Endothelial cell (in vitro differentiated cells): ENCODE results near the gene STX10. TPM values are rescaled to one million over a fixed set of nuclear protein-coding genes. Genes with fewer than 3 reads are reported as not detected.

ENCODE experiments used
- DNase-seq: peaks from one replicate; pipeline ENCODE4 v3.0.0; 2021; ENCODE audit warnings: low spot score
- H3K27ac Mint-ChIP-seq: one replicate; pipeline ENCODE4 v1.8.0; 2021; ENCODE audit warnings: mixed read lengths, inconsistent platforms; ENCODE audit not compliant: unreplicated experiment
- H3K27me3 Mint-ChIP-seq: one replicate; pipeline ENCODE4 v1.8.0; 2021; ENCODE audit warnings: mild to moderate bottlenecking, moderate library complexity, mixed read lengths, inconsistent platforms; ENCODE audit not compliant: unreplicated experiment
- H3K36me3 Mint-ChIP-seq: one replicate; pipeline ENCODE4 v1.8.0; 2021; ENCODE audit warnings: mild to moderate bottlenecking, low read depth, mixed read lengths, inconsistent platforms; ENCODE audit not compliant: unreplicated experiment
- H3K4me1 Mint-ChIP-seq: one replicate; pipeline ENCODE4 v1.8.0; 2021; ENCODE audit warnings: mild to moderate bottlenecking, mixed read lengths, inconsistent platforms; ENCODE audit not compliant: unreplicated experiment
- H3K4me3 Mint-ChIP-seq: one replicate; pipeline ENCODE4 v1.8.0; 2021; ENCODE audit warnings: mild to moderate bottlenecking, mixed read lengths, inconsistent platforms; ENCODE audit not compliant: unreplicated experiment
- H3K9me3 Mint-ChIP-seq: one replicate; pipeline ENCODE4 v1.8.0; 2021; ENCODE audit warnings: mixed read lengths, inconsistent platforms; ENCODE audit not compliant: unreplicated experiment
- CTCF ChIP-seq: fragments of 200-600 bp; sonication (generic); IDR thresholded peaks from one replicate; pipeline ENCODE4 v1.5.0; 2021; ENCODE audit warnings: antibody characterized with exemption; ENCODE audit not compliant: unreplicated experiment
- total RNA-seq: library from RNA; stranded (reverse); fragmentation: NEBNext Ultra II Directional; extraction: Animal tissue kit (Norgen Biotek cat#: 25700); gene quantifications from one replicate; pipeline ENCODE4 v1.2.1, GENCODE V29; 2021; ENCODE audit not compliant: unreplicated experiment

STX10 gene
- total RNA-seq, 1 donor from 2014 or later, result 31.8 TPM

GRCh38 chr19:13103581-13104359, 46.4 kb downstream of the STX10 start:
- no peak for TF ChIP-seq CTCF
- peaks cover 16% of the 10 kb centered on the region for H3K4me1 Mint-ChIP-seq
- H3K9me3 Mint-ChIP-seq, result no peaks in the 10 kb centered on the region
- peaks cover 15% of the 10 kb centered on the region for H3K27me3 Mint-ChIP-seq
- DNase-seq, result no peak
- H3K27ac Mint-ChIP-seq, result peak overlapping the region; percentile 52
- H3K36me3 Mint-ChIP-seq, result peaks cover 11% of the 10 kb centered on the region
- H3K4me3 Mint-ChIP-seq, result no peak overlapping the region

- Mint-ChIP-seq H3K36me3 (peaks cover 11% of the 10 kb centered on the region), H3K4me1 (peaks cover 16% of the 10 kb centered on the region), H3K9me3 (no peaks in the 10 kb centered on the region), H3K27ac (peak within 1 kb of the TSS; percentile 74), H3K27me3 (peaks cover 15% of the 10 kb centered on the region), H3K4me3 (peak within 1 kb of the TSS; percentile 97)
- peak; percentile 99 for DNase-seq
- TF ChIP-seq CTCF, result no peak
These were observed 47.3 kb downstream of the STX10 start, which contains the start of gene LYL1 for GRCh38 chr19:13102666-13103580. TSS of gene LYL1 (minus strand) at chr19:13102858. CDS start at chr19:13101171, 1,687 bp downstream.

- Mint-ChIP-seq H3K27ac (peak overlapping the region; percentile 74), H3K36me3 (peaks cover 11% of the 10 kb centered on the region), H3K9me3 (no peaks in the 10 kb centered on the region), H3K27me3 (peaks cover 15% of the 10 kb centered on the region), H3K4me1 (peaks cover 16% of the 10 kb centered on the region), H3K4me3 (peak overlapping the region; percentile 97)
- no peak for DNase-seq
- no peak for TF ChIP-seq CTCF
These were observed 47.8 kb downstream of the STX10 start for GRCh38 chr19:13102416-13102665.

- DNase-seq, result no peak
- Mint-ChIP-seq H3K27me3 (peaks cover 15% of the 10 kb centered on the region), H3K36me3 (peaks cover 11% of the 10 kb centered on the region), H3K4me1 (peaks cover 20% of the 10 kb centered on the region), H3K4me3 (peak overlapping the region; percentile 97), H3K9me3 (no peaks in the 10 kb centered on the region), H3K27ac (peak overlapping the region; percentile 74)
- no peak for TF ChIP-seq CTCF
These were observed 48.4 kb downstream of the STX10 start for GRCh38 chr19:13101590-13102415.
